Dendritic cell treated with granulocyte-macrophage colony-stimulating factor and Interleukin-4, amounts not matched to agents 40 ng/mL and 50 ng/mL, for 4 days (primary cell): Measurements from ENCODE around the gene TRIP4.
"Not testable (repeated sequence)": the region's sequence is repeated elsewhere in the genome, so short reads cannot be mapped to it uniquely, and the experiment has no call there.

Experiments used
- H3K27ac Mint-ChIP-seq: one replicate; pipeline ENCODE4 v1.8.0; 2022; ENCODE audit warnings: mild to moderate bottlenecking, mixed read lengths
- H3K27me3 Mint-ChIP-seq: one replicate; pipeline ENCODE4 v1.8.0; 2022; ENCODE audit warnings: mild to moderate bottlenecking, mixed read lengths
- H3K36me3 Mint-ChIP-seq: one replicate; pipeline ENCODE4 v1.8.0; 2022; ENCODE audit warnings: low read depth, mixed read lengths
- H3K4me1 Mint-ChIP-seq: one replicate; pipeline ENCODE4 v1.8.0; 2022; ENCODE audit warnings: low read depth, mixed read lengths
- H3K4me3 Mint-ChIP-seq: one replicate; pipeline ENCODE4 v1.8.0; 2022; ENCODE audit warnings: mild to moderate bottlenecking, moderate library complexity, mixed read lengths
- H3K9me3 Mint-ChIP-seq: one replicate; pipeline ENCODE4 v1.8.0; 2022; ENCODE audit warnings: mixed read lengths
- intact Hi-C: fragments of 100-400 bp; cut with micrococcal nuclease; formaldehyde crosslinking; loops from one replicate; pipeline ENCODE4 v1.15.0; 2022

The TRIP4 gene

DNA sequence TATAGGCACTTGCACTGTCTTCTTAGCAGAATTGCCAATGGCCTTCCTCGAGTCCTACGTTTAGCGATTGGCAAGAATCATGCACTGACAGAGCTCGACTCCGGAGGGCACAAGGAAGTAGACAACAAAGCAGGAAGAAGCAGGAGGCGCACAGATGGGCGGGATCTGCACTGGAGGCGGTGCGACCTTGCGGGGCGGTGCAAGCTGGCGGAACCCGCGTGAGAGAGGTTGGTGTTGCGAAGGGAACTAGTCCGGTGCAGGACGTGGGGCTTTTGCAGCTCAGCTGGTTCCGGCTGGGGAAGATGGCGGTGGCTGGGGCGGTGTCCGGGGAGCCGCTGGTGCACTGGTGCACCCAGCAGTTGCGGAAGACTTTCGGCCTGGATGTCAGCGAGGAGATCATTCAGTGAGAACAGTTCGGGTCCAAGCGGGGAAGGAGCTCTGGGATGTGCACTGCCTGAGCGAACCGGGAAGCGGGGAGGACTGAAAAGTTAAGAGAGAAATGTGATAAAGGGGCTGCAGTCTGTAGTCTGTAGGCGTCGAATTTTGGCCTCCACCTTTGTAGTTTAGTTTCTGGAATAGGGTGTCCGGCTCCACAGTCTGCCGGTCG is at the start of gene TRIP4:
Gene TRIP4, plus strand, starts transcription at position 275 of the 607 bp plus-strand sequence. Its CDS starts 28 bp downstream, at position 303.
- H3K27ac Mint-ChIP-seq, result peak within 1 kb of the TSS; percentile 91
- peaks cover 22% of the 10 kb centered on the region for H3K36me3 Mint-ChIP-seq
- no peaks in the 10 kb centered on the region for H3K9me3 Mint-ChIP-seq
- H3K27me3 Mint-ChIP-seq, result no peaks in the 10 kb centered on the region
- intact Hi-C loops, result loop anchor here (1.0 to 5.0 kb wide), 2 partner anchors 31 to 225 kb away; partner anchors contain the start of genes CSNK1G1 and PPIB
- H3K4me1 Mint-ChIP-seq, result peaks cover 12% of the 10 kb centered on the region
- peak within 1 kb of the TSS; percentile 92 for H3K4me3 Mint-ChIP-seq

DNA sequence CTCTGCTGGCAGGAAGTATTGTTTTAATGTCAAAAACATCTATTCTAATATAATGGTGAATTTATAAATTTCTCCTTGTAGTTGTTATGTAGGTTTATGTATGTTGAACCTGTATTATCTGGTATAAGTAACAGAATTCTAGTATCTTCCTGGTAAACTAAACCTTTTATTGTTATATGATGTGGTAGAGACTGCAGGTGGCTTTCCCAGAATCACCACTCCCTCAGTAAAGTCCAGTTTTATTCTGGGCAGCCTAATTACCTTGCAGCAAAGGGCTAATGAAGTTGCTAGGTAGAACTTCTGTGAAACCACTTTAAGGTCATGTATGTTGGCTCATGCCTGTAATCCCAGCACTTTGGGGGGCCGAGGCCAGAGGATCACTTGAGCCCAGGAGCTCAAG is 47.3 kb upstream of the TRIP4 start:
- H3K4me3 Mint-ChIP-seq, result no peak overlapping the region
- H3K36me3 Mint-ChIP-seq, result peaks cover 33% of the 10 kb centered on the region
- intact Hi-C loops, result no loop called here

DNA sequence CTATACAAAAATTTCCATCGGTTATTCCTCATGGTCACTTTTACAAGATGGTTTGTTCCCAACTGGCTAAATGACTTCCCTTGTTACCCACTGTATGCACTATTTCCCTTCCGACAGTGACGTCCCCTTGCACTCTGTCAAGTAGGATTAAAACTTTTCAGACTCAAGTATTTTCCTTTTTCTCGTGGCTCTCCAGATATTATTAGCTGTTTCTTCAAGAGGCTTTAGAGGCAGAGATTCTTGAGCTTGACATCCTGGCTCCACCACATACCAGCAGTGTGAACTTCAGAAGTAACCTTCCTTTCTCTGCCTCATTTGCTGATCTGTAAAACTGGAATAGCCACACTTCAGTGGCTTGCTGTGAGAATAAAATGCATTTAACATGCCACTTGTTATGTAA is 45.7 kb upstream of the TRIP4 start:
- no peaks in the 10 kb centered on the region for H3K9me3 Mint-ChIP-seq
- no peaks in the 10 kb centered on the region for H3K27me3 Mint-ChIP-seq
- H3K27ac Mint-ChIP-seq, result no peak overlapping the region
- intact Hi-C loops, result no loop called here
- H3K4me3 Mint-ChIP-seq, result no peak overlapping the region
- peaks cover 6% of the 10 kb centered on the region for H3K4me1 Mint-ChIP-seq
- peaks cover 39% of the 10 kb centered on the region for H3K36me3 Mint-ChIP-seq

More for the DNA sequence above, 47.3 kb upstream of the TRIP4 start:
- no peak overlapping the region for H3K27ac Mint-ChIP-seq
- H3K4me1 Mint-ChIP-seq, result peaks cover 12% of the 10 kb centered on the region
- H3K9me3 Mint-ChIP-seq, result no peaks in the 10 kb centered on the region
- no peaks in the 10 kb centered on the region for H3K27me3 Mint-ChIP-seq

DNA sequence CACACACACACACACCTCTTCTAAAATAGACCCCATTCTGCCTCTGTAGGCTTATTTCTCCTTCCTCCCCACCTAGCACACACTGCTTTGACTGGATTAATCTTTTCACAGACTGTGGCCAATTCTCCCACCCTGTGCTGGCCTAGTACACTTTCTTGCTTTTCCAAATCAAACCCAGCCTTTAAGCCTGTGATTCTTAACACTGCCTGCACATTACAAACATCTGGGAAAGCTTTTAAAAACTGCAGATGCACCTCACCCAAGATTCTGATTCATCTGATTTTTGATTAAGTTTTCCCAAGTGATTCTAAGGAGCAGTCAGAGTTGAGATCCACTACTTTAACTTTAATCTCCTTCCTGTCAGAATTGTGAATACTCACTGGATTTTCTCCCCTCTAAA is 44.4 kb upstream of the TRIP4 start:
- no peak overlapping the region for H3K4me3 Mint-ChIP-seq
- intact Hi-C loops, result no loop called here
- H3K27ac Mint-ChIP-seq, result peak overlapping the region; percentile 19
- H3K27me3 Mint-ChIP-seq, result no peaks in the 10 kb centered on the region
- peaks cover 50% of the 10 kb centered on the region for H3K36me3 Mint-ChIP-seq
- H3K4me1 Mint-ChIP-seq, result peaks cover 6% of the 10 kb centered on the region
- no peaks in the 10 kb centered on the region for H3K9me3 Mint-ChIP-seq

DNA sequence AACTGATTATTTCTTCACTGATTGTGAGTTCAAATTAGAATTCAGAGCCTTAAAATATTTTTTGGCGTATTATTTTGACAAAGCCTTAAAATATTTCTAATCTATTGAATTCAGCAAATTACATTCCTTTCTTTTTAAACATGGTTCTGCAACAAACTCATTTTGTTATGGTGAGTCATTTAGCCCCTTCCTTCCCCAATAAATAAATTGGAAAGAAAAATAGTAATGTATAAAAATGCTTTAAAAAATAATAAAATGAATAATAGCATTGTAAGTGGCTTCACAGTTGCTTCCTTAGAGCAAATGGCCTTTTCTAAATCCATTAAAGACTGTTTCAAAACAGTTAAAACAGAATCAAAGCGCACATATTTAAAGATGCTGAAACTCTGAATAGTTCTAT is 43.8 kb upstream of the TRIP4 start:
- H3K36me3 Mint-ChIP-seq, result peaks cover 52% of the 10 kb centered on the region
- H3K27ac Mint-ChIP-seq, result no peak overlapping the region
- no peaks in the 10 kb centered on the region for H3K27me3 Mint-ChIP-seq
- intact Hi-C loops, result no loop called here
- peaks cover 6% of the 10 kb centered on the region for H3K4me1 Mint-ChIP-seq
- H3K4me3 Mint-ChIP-seq, result no peak overlapping the region
- H3K9me3 Mint-ChIP-seq, result no peaks in the 10 kb centered on the region

GRCh38 chr15:64344651-64345294 is 42.9 kb upstream of the TRIP4 start:
- H3K4me1 Mint-ChIP-seq, result peaks cover 6% of the 10 kb centered on the region
- no peak overlapping the region for H3K4me3 Mint-ChIP-seq
- no peaks in the 10 kb centered on the region for H3K9me3 Mint-ChIP-seq
- peaks cover 53% of the 10 kb centered on the region for H3K36me3 Mint-ChIP-seq
- H3K27me3 Mint-ChIP-seq, result no peaks in the 10 kb centered on the region
- intact Hi-C loops, result no loop called here
- no peak overlapping the region for H3K27ac Mint-ChIP-seq

GRCh38 chr15:64346242-64346641 is 41.4 kb upstream of the TRIP4 start:
- H3K9me3 Mint-ChIP-seq, intact Hi-C loops: not testable (repeated sequence)

GRCh38 chr15:64348455-64348854 is 39.2 kb upstream of the TRIP4 start:
- intact Hi-C loops, result no loop called here
- Mint-ChIP-seq H3K9me3 (no peaks in the 10 kb centered on the region), H3K27ac (no peak overlapping the region), H3K36me3 (peaks cover 40% of the 10 kb centered on the region), H3K4me1 (peaks cover 11% of the 10 kb centered on the region), H3K27me3 (no peaks in the 10 kb centered on the region), H3K4me3 (no peak overlapping the region)

More at GRCh38 chr15:64346242-64346641, 41.4 kb upstream of the TRIP4 start:
- not testable (repeated sequence) for H3K4me1 Mint-ChIP-seq, H3K27me3 Mint-ChIP-seq, H3K27ac Mint-ChIP-seq, H3K4me3 Mint-ChIP-seq
- H3K36me3 Mint-ChIP-seq, result peaks cover 57% of the 10 kb centered on the region

DNA sequence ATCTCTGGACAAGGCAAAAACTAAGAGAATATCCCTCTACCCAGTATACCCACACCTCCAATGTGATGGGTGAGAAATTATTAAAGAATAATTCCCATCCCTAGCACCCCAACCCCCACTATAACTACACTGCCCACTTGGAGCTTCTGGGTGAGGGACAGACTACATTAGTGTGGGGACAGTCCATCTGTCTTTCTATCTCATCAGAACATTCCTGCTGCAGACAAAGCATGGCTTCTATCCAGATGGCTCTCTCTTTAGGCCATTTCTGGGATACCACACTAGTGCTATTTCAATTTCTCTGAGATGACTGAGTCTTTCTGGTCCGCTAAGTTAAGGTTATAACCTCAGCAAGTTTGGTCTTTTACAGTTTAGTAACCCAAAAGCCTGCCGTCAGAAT is 38.3 kb upstream of the TRIP4 start:
- Mint-ChIP-seq H3K4me1 (peaks cover 11% of the 10 kb centered on the region), H3K27ac (no peak overlapping the region)

GRCh38 chr15:64351265-64351664 is 36.4 kb upstream of the TRIP4 start:
- intact Hi-C loops, result loop anchor here (10.0 kb wide), 1 partner anchor 146 kb away; no protein-coding TSS in a partner anchor
- Mint-ChIP-seq H3K27me3 (no peaks in the 10 kb centered on the region), H3K4me1 (peaks cover 22% of the 10 kb centered on the region), H3K9me3 (no peaks in the 10 kb centered on the region), H3K4me3 (no peak overlapping the region), H3K27ac (no peak overlapping the region), H3K36me3 (peaks cover 52% of the 10 kb centered on the region)

More for the DNA sequence above, 38.3 kb upstream of the TRIP4 start:
- no peaks in the 10 kb centered on the region for H3K27me3 Mint-ChIP-seq
- H3K9me3 Mint-ChIP-seq, result no peaks in the 10 kb centered on the region
- intact Hi-C loops, result no loop called here
- no peak overlapping the region for H3K4me3 Mint-ChIP-seq
- peaks cover 40% of the 10 kb centered on the region for H3K36me3 Mint-ChIP-seq

DNA sequence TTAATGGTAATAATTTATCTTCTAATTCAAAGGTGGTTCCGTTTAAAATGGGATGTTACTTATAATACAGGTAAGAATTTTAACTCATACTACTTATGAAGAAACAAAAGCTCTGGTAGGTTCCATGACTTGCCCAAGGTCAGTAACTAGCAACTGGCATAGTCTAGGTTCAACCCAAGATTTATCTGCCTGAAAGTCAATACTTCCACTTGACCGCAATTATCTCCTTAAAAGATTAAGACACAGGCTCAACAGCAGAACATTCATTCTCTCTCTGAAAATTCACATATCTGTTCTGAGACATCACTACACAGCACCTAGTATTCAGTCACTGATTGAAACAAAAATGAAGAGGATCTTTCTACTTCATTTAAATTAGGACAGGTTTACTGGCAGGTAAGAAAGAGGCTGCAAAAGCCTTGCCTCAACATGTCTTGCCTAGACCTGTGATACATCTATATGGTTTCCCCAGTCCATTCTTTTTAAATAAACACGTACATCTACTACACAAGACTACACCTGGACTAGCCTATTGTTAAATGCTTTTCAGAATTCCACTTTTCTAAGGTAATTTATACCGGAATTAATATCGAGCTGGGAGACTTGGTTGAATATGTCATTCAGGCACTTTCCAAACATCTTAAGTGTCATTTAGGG is 32.8 kb upstream of the TRIP4 start:
- peaks cover 30% of the 10 kb centered on the region for H3K4me1 Mint-ChIP-seq
- H3K36me3 Mint-ChIP-seq, result peaks cover 25% of the 10 kb centered on the region
- no peaks in the 10 kb centered on the region for H3K27me3 Mint-ChIP-seq
- intact Hi-C loops, result loop anchor here (10.0 kb wide), 1 partner anchor 150 kb away; no protein-coding TSS in a partner anchor
- peak overlapping the region; percentile 94 for H3K27ac Mint-ChIP-seq
- H3K4me3 Mint-ChIP-seq, result peak overlapping the region; percentile 98
- no peaks in the 10 kb centered on the region for H3K9me3 Mint-ChIP-seq

GRCh38 chr15:64355348-64355943 is 32.2 kb upstream of the TRIP4 start:
- Mint-ChIP-seq H3K9me3 (no peaks in the 10 kb centered on the region), H3K36me3 (peaks cover 24% of the 10 kb centered on the region), H3K27me3 (no peaks in the 10 kb centered on the region), H3K27ac (peak overlapping the region; percentile 94), H3K4me3 (peak overlapping the region; percentile 98), H3K4me1 (peaks cover 30% of the 10 kb centered on the region)
- intact Hi-C loops, result loop anchor here (10.0 kb wide), 1 partner anchor 151 kb away; no protein-coding TSS in a partner anchor

GRCh38 chr15:64355944-64356709 is 31.5 kb upstream of the TRIP4 start, which contains the start of gene CSNK1G1:
Gene CSNK1G1, minus strand, starts transcription at chr15:64356173. Its CDS starts 55,674 bp downstream, at chr15:64300499.
- peak within 1 kb of the TSS; percentile 98 for H3K4me3 Mint-ChIP-seq
- peaks cover 28% of the 10 kb centered on the region for H3K4me1 Mint-ChIP-seq
- peak within 1 kb of the TSS; percentile 94 for H3K27ac Mint-ChIP-seq
- intact Hi-C loops, result loop anchor here (1.0 to 10.0 kb wide), 2 partner anchors 31 to 151 kb away; partner anchors contain the start of gene TRIP4
- H3K9me3 Mint-ChIP-seq, result no peaks in the 10 kb centered on the region
- no peaks in the 10 kb centered on the region for H3K27me3 Mint-ChIP-seq
- H3K36me3 Mint-ChIP-seq, result peaks cover 19% of the 10 kb centered on the region
